Right renal pelvis (tissue), 4 donors: ENCODE results near the gene ALS2CL. TPM values are rescaled to one million over a fixed set of nuclear protein-coding genes. Genes with fewer than 3 reads are reported as not detected.

Source experiments
- DNase-seq, 4 donors: peaks; one replicate each; pipeline ENCODE4 v3.0.0-alpha.2; 2013; ENCODE audit warnings: low read depth in 4 of 4, low spot score in 3 of 4, missing footprints in 1 of 4
- polyA plus RNA-seq, 4 donors: library from polyadenylated mRNA; unstranded; fragments of 120-200 nt; gene quantifications; one replicate each; pipeline ENCODE4 v1.2.1, GENCODE V29; 2013; ENCODE audit not compliant: insufficient read length in 4 of 4

ALS2CL gene
- polyA plus RNA-seq, 4 donors, result 9.0 to 16.5 (median 11.7) TPM

- DNase-seq, result no peak
Measured at GRCh38 chr3:46681856-46682540, 11.5 kb downstream of the ALS2CL start.

GRCh38 chr3:46681387-46681786 is 12.1 kb downstream of the ALS2CL start:
- DNase-seq, result no peak

GRCh38 chr3:46680298-46680826 is 13.1 kb downstream of the ALS2CL start:
- DNase-seq, result no peak

GRCh38 chr3:46679681-46680080 is 13.8 kb downstream of the ALS2CL start:
- DNase-seq, result no peak

- no peak for DNase-seq
Measured at GRCh38 chr3:46678280-46678679, 15.2 kb downstream of the ALS2CL start.

DNA sequence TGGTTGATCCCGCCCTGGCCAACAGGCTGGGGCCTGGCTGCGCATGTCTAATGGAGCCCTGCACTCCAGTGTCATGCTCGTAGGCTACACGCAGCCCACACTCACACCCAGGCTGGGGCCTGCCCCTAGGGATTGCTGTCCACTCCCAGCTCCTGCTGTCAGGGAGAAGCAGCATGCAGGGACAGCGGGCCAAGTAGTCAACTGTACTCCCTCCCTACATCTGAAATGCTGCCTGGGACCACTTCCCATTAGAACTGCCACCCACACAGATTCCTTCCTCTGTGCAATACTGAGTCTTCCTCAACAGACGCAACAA is 16.1 kb downstream of the ALS2CL start:
- DNase-seq, result no peak

DNA sequence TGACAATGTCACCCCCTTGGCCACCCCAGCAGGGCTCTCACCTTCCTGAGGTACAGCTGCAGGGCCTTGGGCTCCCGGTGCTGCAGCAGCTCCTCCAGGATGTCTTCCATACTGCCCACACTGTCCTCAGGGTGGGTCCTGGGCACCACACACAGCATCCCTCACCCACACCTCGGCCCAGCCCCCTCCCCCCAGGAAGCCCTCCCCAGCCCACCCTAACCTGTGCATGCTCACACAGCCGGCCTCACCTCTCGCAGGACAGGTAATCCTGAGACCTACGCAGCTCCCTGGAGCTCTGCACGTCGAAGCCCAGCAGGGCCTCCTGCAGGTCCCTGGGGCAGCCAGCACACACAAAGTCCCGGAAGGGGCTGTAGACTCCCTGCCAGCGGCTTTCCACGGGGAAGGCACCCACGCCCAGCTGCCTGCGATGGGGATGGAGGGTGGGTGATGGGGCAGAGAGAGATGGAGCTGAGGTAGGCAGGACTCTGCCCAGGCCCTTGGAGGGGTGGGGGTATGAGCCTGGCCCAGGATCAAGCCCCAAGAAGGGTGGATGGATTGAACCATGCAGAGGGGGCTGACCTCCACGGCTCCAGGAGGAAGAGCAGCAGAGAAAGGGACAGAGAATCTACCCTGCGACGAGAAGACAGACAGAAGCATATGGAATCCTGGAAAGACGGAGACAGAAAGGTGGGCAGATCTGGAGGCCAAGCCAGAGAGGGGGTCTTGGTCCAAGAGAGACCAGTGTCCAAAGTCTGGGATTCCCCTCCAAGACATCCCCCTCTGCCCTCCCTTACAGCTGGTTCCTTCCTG is 16.7 kb downstream of the ALS2CL start:
- no peak for DNase-seq

- no peak for DNase-seq
Measured at GRCh38 chr3:46675843-46676567, 17.5 kb downstream of the ALS2CL start.

GRCh38 chr3:46675426-46675825 is 18.1 kb downstream of the ALS2CL start:
- no peak for DNase-seq

DNA sequence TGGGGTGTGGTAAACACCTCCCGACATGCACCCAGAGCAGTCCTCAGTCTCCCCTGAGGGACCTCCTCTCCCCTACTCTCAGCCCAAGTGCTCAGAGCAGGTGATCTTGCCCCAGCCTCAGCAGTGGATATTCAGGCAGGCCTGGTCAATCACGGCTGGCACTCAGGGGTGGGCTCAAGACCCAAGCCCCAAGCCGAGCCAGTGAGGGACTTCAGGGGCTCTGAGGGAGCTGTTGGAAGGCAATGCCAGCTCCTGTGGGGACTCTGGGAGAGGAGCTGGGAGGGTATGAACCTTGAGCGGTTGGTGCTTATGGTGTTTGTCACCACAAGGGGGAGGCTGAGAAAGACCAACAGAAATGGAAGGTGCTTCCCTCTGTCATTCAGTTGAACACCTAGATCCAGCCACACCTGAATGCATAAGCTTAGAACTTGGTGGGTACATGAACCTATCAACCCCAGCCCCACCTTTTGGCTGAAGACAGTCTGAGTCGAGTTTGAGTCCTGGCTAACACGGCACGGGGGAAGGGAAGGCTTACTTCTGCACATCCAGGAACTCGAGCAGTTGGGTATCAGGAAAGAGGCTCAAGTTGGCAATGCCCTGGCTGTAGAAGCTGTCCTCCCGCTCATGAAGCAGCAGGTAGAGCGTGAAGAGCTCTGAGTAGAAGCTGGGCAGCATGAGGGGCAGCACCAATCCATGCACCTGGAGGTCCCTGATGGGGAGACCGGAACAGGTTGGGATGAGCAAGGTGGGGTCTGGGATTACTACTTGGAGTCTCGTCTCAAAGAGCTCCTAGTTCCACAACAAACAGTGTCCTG is 19.2 kb downstream of the ALS2CL start:
- DNase-seq, result no peak

- DNase-seq, result no peak
Measured at GRCh38 chr3:46673151-46674030, 20.1 kb downstream of the ALS2CL start.

GRCh38 chr3:46672349-46672695 is 21.2 kb downstream of the ALS2CL start:
- DNase-seq, result no peak

DNA sequence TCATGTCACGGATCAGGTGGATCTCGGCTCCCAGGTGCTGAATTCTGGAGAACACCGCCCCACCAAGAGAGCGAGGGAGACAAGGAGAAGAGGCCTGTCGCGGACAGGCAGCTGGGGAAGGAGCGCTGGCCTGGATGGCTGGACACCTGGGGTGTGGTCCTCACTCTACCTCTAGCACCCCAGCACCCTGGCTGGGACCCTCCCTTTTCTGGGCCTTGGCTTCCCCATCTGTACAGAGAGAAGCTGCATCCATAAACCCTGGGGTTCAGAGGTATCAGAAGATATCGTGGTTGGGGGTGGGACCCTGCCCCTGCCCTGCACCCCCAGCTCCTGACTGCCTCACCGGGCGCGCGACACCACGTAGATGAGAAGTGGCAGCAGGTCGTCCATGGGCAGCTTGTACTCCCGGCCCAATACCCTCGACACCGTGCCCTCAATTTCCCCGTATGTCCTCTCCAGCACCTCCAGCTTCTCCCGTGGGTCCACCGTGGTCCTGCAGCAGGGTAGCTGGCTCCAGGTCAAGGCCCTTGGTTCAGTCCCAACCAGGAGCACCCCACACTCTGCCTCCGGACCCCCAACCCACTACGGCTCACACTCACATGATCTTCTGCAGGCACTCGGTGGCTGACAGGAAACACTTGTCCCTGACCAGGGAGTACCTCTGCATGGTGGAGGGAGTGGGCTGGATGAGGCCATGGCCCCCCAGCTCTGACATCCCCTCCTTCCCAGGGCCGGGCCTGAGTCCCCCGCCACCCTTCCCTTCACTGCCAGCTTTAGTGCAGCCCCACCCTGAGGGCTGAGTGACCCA is 21.7 kb downstream of the ALS2CL start:
- DNase-seq, result no peak

GRCh38 chr3:46670891-46671427 is 22.5 kb downstream of the ALS2CL start:
- no peak for DNase-seq

DNA sequence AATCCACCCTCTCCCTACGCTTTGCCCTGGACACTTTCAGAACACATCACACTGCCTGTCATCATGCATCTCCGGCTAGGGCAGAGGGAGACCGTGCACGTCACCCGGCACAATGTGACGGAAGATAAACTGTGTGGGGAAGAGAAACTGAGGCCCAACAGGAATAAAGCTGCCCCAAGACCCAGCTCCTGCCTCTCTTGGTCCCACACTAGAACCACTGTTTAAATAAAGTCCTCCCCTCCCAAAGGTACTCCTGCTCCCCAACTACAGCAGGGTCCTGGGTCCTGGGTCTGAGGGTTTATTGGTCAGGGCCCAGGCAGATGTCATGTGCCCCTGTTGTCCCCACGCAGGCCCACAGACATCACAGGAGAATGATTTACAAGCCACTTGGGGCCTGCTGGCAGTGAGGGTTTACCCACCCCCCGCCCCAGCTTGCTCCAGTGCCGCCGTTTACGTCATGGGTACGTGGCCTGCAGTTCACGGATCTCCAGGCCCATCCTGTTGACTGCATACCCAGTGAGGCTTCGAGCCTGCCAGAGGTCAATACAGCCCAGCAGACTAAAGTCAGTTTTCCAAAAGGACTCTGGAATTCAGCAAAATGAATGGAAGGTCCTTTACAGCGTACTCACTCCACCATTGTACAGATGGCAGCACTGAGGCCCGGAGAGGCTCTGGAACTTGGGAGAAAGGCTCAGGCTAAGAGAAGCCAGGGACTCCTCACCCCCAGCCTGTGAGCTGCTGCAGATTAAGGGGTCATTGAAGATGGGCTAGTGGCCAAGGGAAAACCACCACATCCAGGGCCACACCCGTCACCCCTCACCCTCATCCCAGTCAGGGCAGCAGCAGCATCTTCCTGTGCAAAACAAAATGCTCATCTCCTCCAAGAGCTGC is 23.2 kb downstream of the ALS2CL start:
- DNase-seq, result no peak

DNA sequence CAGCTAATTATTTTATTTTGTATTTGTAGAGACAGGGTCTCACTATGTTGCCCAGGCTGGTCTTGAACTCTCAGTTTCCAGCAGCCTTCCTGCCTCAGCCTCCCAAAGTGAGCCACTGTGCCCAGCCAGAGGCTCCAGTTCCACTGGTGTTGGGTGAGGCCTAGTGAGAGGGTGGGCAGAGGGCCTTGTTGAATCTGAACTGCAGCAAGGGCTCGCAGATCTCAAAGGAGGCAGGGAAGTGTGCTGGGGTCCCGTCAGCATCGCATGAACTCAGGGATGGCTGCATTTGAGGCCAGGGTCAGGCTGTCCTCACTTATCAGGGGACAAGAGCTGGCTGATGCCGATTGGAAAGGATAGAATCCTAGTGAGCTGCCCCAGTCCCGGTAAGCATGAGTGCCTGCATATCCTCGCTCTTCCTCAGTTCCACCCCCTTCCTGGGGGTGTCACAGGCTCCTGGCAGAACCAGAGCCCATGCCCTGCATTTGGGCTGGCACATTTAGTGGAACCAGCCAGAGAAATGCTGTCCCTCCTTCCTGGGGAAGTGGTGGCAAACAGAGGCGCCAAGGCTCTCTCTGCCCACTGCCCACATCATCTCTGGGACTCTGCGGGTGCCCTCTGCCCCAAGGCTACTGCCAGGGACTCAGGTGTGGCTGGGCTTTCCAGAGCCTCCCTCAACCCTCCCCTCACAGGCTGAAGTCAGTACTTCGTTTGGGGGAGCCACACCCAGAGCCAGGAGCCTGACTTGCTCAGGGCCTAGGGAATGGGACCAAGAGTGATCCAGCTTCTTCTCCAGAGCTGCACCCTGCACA is 24.1 kb downstream of the ALS2CL start:
- DNase-seq, result no peak

GRCh38 chr3:46668591-46668990 is 24.9 kb downstream of the ALS2CL start:
- no peak for DNase-seq
